Fibroblast of lung (primary cell): ENCODE results near the gene KIAA2012. TPM values are rescaled to one million over a fixed set of nuclear protein-coding genes. Genes with fewer than 3 reads are reported as not detected.

Experiments
- DNase-seq, 2 donors: peaks; one replicate each; pipeline versions ENCODE4 v3.0.0 to v3.0.0-alpha.2; 2010; ENCODE audit warnings: low read depth in 2 of 2
- H2AFZ ChIP-seq: 2 replicates; pipeline ENCODE4 v1.5.1; 2012; ENCODE audit warnings: low read length, control low read depth, inconsistent platforms
- H3K27ac ChIP-seq: 2 replicates; pipeline ENCODE4 v1.5.1; 2011; ENCODE audit warnings: low read length, control low read depth; ENCODE audit not compliant: insufficient read depth
- H3K27me3 ChIP-seq: 2 replicates; pipeline ENCODE4 v1.5.1; 2011; ENCODE audit warnings: mild to moderate bottlenecking, low read length; ENCODE audit not compliant: control insufficient read depth, insufficient read depth
- H3K36me3 ChIP-seq: 2 replicates; pipeline ENCODE4 v1.5.1; 2011; ENCODE audit warnings: low read length; ENCODE audit not compliant: control insufficient read depth, insufficient read depth
- H3K4me1 ChIP-seq: 2 replicates; pipeline ENCODE4 v1.5.1; 2011; ENCODE audit warnings: low read length; ENCODE audit not compliant: control insufficient read depth, insufficient read depth; ENCODE audit errors: extremely low read depth
- H3K4me2 ChIP-seq: 2 replicates; pipeline ENCODE4 v1.5.1; 2011; ENCODE audit warnings: low read length, control low read depth; ENCODE audit not compliant: insufficient read depth; ENCODE audit errors: extremely low read depth
- H3K4me3 ChIP-seq, 4 experiments: fragments of 200-600 bp in 1 of 4; sonication (generic) in 1 of 4; replicated peaks in 1 of 4; 2 replicates each; pipeline ENCODE4 v1.5.1; 2011 to 2016; ENCODE audit warnings: low read length in 4 of 4, low read depth in 3 of 4, mild to moderate bottlenecking in 3 of 4, control low read depth in 2 of 4, inconsistent platforms in 1 of 4, mixed read lengths in 1 of 4; ENCODE audit not compliant: insufficient read depth in 1 of 4; ENCODE audit errors: control extremely low read depth in 1 of 4
- H3K79me2 ChIP-seq: 2 replicates; pipeline ENCODE4 v1.5.1; 2012; ENCODE audit warnings: mild to moderate bottlenecking, low read length, inconsistent platforms; ENCODE audit not compliant: control insufficient read depth, insufficient read depth
- H3K9ac ChIP-seq: 2 replicates; pipeline ENCODE4 v1.5.1; 2011; ENCODE audit warnings: mild to moderate bottlenecking, low read length, control low read depth; ENCODE audit not compliant: insufficient read depth
- H3K9me3 ChIP-seq: 2 replicates; pipeline ENCODE4 v1.5.1; 2012; ENCODE audit warnings: low read depth, low read length; ENCODE audit not compliant: control insufficient read depth, insufficient read depth
- H4K20me1 ChIP-seq: 2 replicates; pipeline ENCODE4 v1.5.1; 2011; ENCODE audit warnings: low read length; ENCODE audit not compliant: control insufficient read depth, insufficient read depth; ENCODE audit errors: extremely low read depth
- EZH2 ChIP-seq: IDR thresholded peaks from 2 replicates; pipeline ENCODE4 v1.5.1; 2012; ENCODE audit warnings: low read length, control low read depth, mild to moderate bottlenecking; ENCODE audit errors: missing control alignments
- polyA plus RNA-seq, 2 donors: library from polyadenylated mRNA; depleted of rRNA in 1 of 2; stranded (reverse) in 1 of 2; unstranded in 1 of 2; fragments of >200 nt; gene quantifications; 2 replicates each; pipeline ENCODE4 v1.2.1, GENCODE V29; 2011 to 2012; ENCODE audit warnings: missing spikeins in 1 of 2
- total RNA-seq: library from RNA; depleted of rRNA; stranded (reverse); fragments of >200 nt; gene quantifications from 2 replicates; pipeline ENCODE4 v1.2.1, GENCODE V29; 2014
- TF ChIP-seq, protein P1 (sequence below), 2 donors: IDR thresholded peaks in 1 of 2; conservative IDR thresholded peaks in 1 of 2; 1 replicate in 1 of 2; 2 replicates in 1 of 2; pipeline ENCODE4 v1.5.1; 2011 to 2012; ENCODE audit warnings: low read length in 2 of 2, control low read depth in 1 of 2, inconsistent platforms in 1 of 2, low read depth in 1 of 2, mild to moderate bottlenecking in 1 of 2

Gene KIAA2012
- total and polyA plus RNA-seq, 2 donors (not counting 1 experiment from before 2014, with no cell fraction given) = 0.09 TPM; not detected in 1

DNA sequence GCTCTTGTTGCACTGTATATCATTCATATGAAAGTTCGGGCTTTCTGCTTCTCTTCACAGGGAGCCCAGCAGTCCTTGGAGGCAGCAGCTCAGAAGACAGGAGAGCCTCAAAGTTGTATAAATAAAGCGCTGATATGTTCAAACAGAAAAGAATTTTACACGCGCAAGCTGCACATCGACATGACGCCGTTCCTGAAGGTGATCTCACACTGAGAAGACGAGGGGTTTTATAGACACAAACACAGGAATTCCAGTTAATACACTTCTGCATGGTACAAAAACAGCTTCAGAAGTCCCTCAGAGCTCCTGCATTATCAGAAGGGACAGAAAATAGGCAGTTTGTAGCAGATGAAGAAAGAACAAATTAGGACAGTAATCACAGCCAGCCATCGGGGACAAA lies 81.6 kb downstream of the KIAA2012 start:
- H3K27me3 ChIP-seq = no peaks in the 10 kb centered on the region
- no peaks in the 10 kb centered on the region for H4K20me1 ChIP-seq
- no peak overlapping the region for H3K27ac ChIP-seq
- H3K4me3 ChIP-seq = no peak overlapping the region
- H3K9ac ChIP-seq = no peak overlapping the region
- H3K36me3 ChIP-seq = no peaks in the 10 kb centered on the region
- TF ChIP-seq EZH2 = no peak
- TF ChIP-seq, protein P1, sequence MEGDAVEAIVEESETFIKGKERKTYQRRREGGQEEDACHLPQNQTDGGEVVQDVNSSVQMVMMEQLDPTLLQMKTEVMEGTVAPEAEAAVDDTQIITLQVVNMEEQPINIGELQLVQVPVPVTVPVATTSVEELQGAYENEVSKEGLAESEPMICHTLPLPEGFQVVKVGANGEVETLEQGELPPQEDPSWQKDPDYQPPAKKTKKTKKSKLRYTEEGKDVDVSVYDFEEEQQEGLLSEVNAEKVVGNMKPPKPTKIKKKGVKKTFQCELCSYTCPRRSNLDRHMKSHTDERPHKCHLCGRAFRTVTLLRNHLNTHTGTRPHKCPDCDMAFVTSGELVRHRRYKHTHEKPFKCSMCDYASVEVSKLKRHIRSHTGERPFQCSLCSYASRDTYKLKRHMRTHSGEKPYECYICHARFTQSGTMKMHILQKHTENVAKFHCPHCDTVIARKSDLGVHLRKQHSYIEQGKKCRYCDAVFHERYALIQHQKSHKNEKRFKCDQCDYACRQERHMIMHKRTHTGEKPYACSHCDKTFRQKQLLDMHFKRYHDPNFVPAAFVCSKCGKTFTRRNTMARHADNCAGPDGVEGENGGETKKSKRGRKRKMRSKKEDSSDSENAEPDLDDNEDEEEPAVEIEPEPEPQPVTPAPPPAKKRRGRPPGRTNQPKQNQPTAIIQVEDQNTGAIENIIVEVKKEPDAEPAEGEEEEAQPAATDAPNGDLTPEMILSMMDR (conservative IDR thresholded peaks at IDR 0.05 in 1 of 2, IDR thresholded peaks at IDR 0.05 in 1 of 2; ENCODE audit: low read depth in 1 of 2, low read length in 2 of 2) = no peak
- no peaks in the 10 kb centered on the region for H3K9me3 ChIP-seq
- H3K79me2 ChIP-seq = no peaks in the 10 kb centered on the region
- no peaks in the 10 kb centered on the region for H3K4me1 ChIP-seq
- no peak for DNase-seq
- H3K4me2 ChIP-seq = no peak overlapping the region
- H2AFZ ChIP-seq = no peak overlapping the region

DNA sequence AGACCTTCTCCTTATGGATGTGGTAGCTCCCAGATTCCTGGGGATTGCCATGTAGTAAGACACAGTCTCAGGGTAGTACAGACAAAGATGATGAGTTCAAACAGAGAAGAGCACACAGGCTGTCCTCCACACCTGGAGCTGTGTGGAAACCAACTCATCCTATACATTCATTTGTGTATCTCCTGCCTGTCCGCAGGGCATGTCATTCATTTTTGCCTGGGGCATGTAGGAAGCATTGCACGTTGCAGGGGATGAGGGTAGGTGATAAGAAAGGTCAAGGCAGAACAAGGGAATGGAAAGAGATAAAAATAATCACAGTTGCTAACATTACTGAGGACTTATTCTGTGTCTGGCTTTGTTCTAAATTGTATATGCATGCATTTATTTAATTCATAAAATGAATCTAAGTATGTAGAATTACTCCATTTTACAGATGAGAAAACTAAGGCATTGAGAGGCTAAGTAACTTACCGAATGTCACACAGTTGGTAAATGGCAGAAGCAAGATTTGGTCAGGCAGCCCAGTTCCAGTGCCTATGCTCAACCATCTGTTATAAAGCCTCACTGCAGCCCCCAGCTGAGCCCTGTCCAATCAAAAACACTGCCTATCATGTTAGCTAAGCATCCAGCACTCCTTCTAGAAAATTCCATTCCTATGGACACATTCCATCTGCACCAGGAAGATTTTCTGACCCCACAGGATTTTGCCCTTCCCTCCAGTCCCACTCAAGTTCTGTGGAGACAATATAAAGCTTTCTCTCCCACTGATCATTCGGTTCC lies 84.3 kb downstream of the KIAA2012 start:
- no peak for DNase-seq
- peaks cover 6% of the 10 kb centered on the region for H3K4me1 ChIP-seq
- H3K27ac ChIP-seq = no peak overlapping the region
- H3K4me3 ChIP-seq = no peak overlapping the region
- H3K9me3 ChIP-seq = no peaks in the 10 kb centered on the region
- no peak overlapping the region for H3K4me2 ChIP-seq
- no peak overlapping the region for H3K9ac ChIP-seq
- H3K36me3 ChIP-seq = no peaks in the 10 kb centered on the region
- H3K79me2 ChIP-seq = no peaks in the 10 kb centered on the region
- no peaks in the 10 kb centered on the region for H4K20me1 ChIP-seq
- H3K27me3 ChIP-seq = no peaks in the 10 kb centered on the region
- TF ChIP-seq, protein P1 (conservative IDR thresholded peaks at IDR 0.05 in 1 of 2, IDR thresholded peaks at IDR 0.05 in 1 of 2; ENCODE audit: low read depth in 1 of 2, low read length in 2 of 2) = no peak
- no peak for TF ChIP-seq EZH2
- no peak overlapping the region for H2AFZ ChIP-seq

DNA sequence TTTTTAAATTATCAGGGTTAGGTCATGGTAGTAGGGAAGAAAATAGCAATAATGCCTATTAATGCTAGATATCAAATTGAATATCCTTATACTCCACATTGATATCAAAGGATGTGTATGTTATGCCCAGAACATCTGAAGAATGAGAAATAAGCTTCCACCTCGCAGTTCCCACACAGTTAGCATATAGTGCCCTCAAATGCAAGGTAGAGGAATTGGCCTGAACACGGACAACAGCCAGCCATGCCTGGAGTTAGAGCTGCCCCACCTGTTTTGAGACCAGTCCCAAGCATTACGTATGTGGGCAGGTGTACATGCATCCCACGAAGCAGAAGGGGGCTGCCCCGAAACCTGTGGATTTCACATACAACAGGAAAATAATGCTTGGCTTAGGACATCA lies 85.7 kb downstream of the KIAA2012 start:
- H3K9ac ChIP-seq = no peak overlapping the region
- H3K79me2 ChIP-seq = no peaks in the 10 kb centered on the region
- peak; percentile 30 to 54 for DNase-seq
- H4K20me1 ChIP-seq = no peaks in the 10 kb centered on the region
- H3K9me3 ChIP-seq = no peaks in the 10 kb centered on the region
- H2AFZ ChIP-seq = no peak overlapping the region
- TF ChIP-seq, protein P1 (conservative IDR thresholded peaks at IDR 0.05 in 1 of 2, IDR thresholded peaks at IDR 0.05 in 1 of 2; ENCODE audit: low read depth in 1 of 2, low read length in 2 of 2) = peak in 1 of 2 donors; percentile 50
- TF ChIP-seq EZH2 = no peak
- no peaks in the 10 kb centered on the region for H3K36me3 ChIP-seq
- H3K4me2 ChIP-seq = no peak overlapping the region
- no peaks in the 10 kb centered on the region for H3K27me3 ChIP-seq
- H3K4me3 ChIP-seq = no peak overlapping the region
- H3K4me1 ChIP-seq = peaks cover 6% of the 10 kb centered on the region
- no peak overlapping the region for H3K27ac ChIP-seq
